ENCODE results near the gene SEMA5A. TPM values are rescaled to one million over a fixed set of nuclear protein-coding genes. Genes with fewer than 3 reads are reported as not detected.

Gene SEMA5A
- total and polyA plus RNA-seq, 11 donors: 4.6 to 71.5 (median 33.8) TPM

GRCh38 chr5:9186069-9186468 lies 359.8 kb downstream of the SEMA5A start:
- no peak for TF ChIP-seq POLR2A (IDR thresholded peaks at IDR 0.05)
- TF ChIP-seq, protein P1, sequence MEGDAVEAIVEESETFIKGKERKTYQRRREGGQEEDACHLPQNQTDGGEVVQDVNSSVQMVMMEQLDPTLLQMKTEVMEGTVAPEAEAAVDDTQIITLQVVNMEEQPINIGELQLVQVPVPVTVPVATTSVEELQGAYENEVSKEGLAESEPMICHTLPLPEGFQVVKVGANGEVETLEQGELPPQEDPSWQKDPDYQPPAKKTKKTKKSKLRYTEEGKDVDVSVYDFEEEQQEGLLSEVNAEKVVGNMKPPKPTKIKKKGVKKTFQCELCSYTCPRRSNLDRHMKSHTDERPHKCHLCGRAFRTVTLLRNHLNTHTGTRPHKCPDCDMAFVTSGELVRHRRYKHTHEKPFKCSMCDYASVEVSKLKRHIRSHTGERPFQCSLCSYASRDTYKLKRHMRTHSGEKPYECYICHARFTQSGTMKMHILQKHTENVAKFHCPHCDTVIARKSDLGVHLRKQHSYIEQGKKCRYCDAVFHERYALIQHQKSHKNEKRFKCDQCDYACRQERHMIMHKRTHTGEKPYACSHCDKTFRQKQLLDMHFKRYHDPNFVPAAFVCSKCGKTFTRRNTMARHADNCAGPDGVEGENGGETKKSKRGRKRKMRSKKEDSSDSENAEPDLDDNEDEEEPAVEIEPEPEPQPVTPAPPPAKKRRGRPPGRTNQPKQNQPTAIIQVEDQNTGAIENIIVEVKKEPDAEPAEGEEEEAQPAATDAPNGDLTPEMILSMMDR (IDR thresholded peaks at IDR 0.05): no peak
- ATAC-seq: no peak

GRCh38 chr5:9183992-9184391 lies 361.9 kb downstream of the SEMA5A start:
- ATAC-seq: peak in 1 of 4 donors; percentile 48
- H3K4me1 ChIP-seq: no peaks in the 10 kb centered on the region
- H3K9me3 ChIP-seq: no peaks in the 10 kb centered on the region
- intact Hi-C loops (cut with DNase I): no loop called here
- H3K27ac ChIP-seq: peak overlapping the region in 1 of 12 donors; percentile 26
- H3K27me3 ChIP-seq: no peaks in the 10 kb centered on the region
- no peak overlapping the region for H3K4me3 ChIP-seq
- no peak for TF ChIP-seq POLR2A (IDR thresholded peaks at IDR 0.05)
- TF ChIP-seq, protein P1 (IDR thresholded peaks at IDR 0.05): no peak
- DNase-seq: no peak
- peaks cover 0 to 5% (median 0%) of the 10 kb centered on the region in 9 donors for H3K36me3 ChIP-seq

More at GRCh38 chr5:9186069-9186468, 359.8 kb downstream of the SEMA5A start:
- intact Hi-C loops (cut with DNase I): no loop called here
- DNase-seq: no peak
- Histone ChIP-seq H3K4me3 (no peak overlapping the region), H3K4me1 (no peaks in the 10 kb centered on the region), H3K36me3 (peaks cover 0 to 13% (median 0%) of the 10 kb centered on the region in 9 donors), H3K9me3 (no peaks in the 10 kb centered on the region), H3K27me3 (no peaks in the 10 kb centered on the region), H3K27ac (no peak overlapping the region)
- 82 to 95% (median 91%) methylated on average over 1 of the region's 1 CpG for WGBS, 4 donors

DNA sequence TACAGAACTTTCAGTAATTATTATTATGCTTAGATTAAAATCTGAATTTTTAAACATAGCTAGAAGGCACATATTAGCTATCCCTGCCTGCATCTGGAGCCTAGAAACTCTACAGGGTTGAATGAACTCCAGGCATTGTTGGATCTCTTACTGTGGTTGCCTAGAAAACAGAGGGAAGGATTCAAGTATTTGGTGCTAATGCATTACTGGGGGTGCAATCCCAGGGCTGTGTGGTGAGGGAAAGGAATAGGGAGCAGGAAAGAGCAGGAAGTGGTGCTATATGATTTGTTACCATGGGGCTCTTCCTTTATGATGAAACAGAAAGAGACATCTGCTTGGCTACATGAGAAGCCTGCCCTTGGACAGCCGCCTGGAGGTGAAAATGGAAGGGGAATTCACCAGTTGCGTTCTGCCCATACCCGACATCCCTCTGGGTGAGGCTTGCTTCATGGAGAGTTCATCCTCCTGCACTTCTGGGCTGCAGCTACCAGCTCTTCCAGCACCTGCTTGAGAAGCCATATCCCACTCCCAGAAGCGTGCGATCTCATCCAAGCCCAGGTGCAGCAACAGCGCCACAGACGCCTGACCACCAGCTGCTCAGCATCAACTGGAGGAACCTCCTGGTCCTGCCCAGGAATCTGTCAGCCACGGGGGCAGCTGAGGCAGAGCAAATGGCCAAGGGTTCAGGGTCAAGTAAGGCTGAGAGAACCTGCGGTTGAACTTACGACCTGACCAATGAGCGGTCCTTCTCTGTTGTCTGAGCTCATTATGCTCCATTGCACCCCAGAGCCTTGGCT lies 362.8 kb downstream of the SEMA5A start:
- 84 to 94% (median 89%) methylated on average over 10 to 11 of the region's 11 CpGs for WGBS, 4 donors
- H3K27me3 ChIP-seq: no peaks in the 10 kb centered on the region
- peak overlapping the region in 1 of 12 donors; percentile 26 for H3K27ac ChIP-seq
- no peaks in the 10 kb centered on the region for H3K9me3 ChIP-seq
- TF ChIP-seq, protein P1 (IDR thresholded peaks at IDR 0.05): no peak
- TF ChIP-seq POLR2A (IDR thresholded peaks at IDR 0.05): no peak
- ATAC-seq (peak in 1 of 4 donors; percentile 28), DNase-seq (no peak)
- H3K36me3 ChIP-seq: peaks cover 0 to 5% (median 0%) of the 10 kb centered on the region in 9 donors
- intact Hi-C loops (cut with DNase I): no loop called here
- H3K4me1 ChIP-seq: no peaks in the 10 kb centered on the region
- H3K4me3 ChIP-seq: no peak overlapping the region

DNA sequence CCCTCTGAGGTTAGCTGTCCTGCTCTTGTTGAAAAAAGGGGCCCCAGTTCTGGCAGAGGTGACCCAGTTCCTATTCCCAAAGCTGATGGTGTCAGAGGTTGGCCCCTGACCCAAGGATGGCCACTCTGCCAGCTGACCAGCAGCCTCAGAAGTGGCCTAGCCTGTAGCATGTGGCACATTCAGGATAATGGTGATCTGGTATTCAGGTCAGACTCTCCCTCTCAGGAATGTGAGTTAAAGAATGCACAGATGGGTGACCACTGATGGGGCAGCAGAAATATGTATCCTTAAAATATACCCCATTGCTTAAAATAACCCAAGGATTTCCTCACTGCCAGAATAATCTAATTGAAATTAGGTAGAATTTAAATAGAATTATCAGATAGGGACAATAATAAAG lies 369.2 kb downstream of the SEMA5A start:
- H3K4me3 ChIP-seq: no peak overlapping the region
- intact Hi-C loops (cut with DNase I): no loop called here
- H3K4me1 ChIP-seq: peaks cover 0 to 9% (median 0%) of the 10 kb centered on the region in 12 donors
- H3K9me3 ChIP-seq: peaks cover 0 to 7% (median 0%) of the 10 kb centered on the region in 12 donors
- no peak for TF ChIP-seq POLR2A (IDR thresholded peaks at IDR 0.05)
- TF ChIP-seq, protein P1 (IDR thresholded peaks at IDR 0.05): no peak
- H3K36me3 ChIP-seq: peaks cover 0 to 11% (median 0%) of the 10 kb centered on the region in 9 donors
- no peak for ATAC-seq
- H3K27me3 ChIP-seq: no peaks in the 10 kb centered on the region
- H3K27ac ChIP-seq: no peak overlapping the region
- no peak for DNase-seq
